Astrocyte (in vitro differentiated cells and primary cell): ENCODE results near the gene CTIF. TPM values are rescaled to one million over a fixed set of nuclear protein-coding genes. Genes with fewer than 3 reads are reported as not detected.

Experiments
- DNase-seq: peaks from one replicate; pipeline ENCODE4 v3.0.0-alpha.2; 2010; ENCODE audit warnings: low read depth
- FAIRE-seq: peaks from 2 replicates; lab custom pipeline; 2011; peaks lifted over from hg19 to GRCh38; lab: Jason Lieb, UNC
- H2AFZ ChIP-seq: 2 replicates; pipeline ENCODE4 v1.6.0; 2012; ENCODE audit warnings: low read depth, low read length, inconsistent platforms
- H3K27ac ChIP-seq: 2 replicates; pipeline ENCODE4 v1.5.1; 2011; ENCODE audit warnings: low read depth, low read length, inconsistent platforms
- H3K27me3 ChIP-seq: 2 replicates; pipeline ENCODE4 v1.6.0; 2011; ENCODE audit warnings: low read length, inconsistent platforms; ENCODE audit not compliant: insufficient read depth
- H3K36me3 ChIP-seq: 2 replicates; pipeline ENCODE4 v1.5.1; 2011; ENCODE audit warnings: low read length, inconsistent platforms; ENCODE audit not compliant: insufficient read depth
- H3K4me1 ChIP-seq: 2 replicates; pipeline ENCODE4 v1.5.1; 2011; ENCODE audit warnings: low read length, inconsistent platforms; ENCODE audit not compliant: insufficient read depth
- H3K4me2 ChIP-seq: 2 replicates; pipeline ENCODE4 v1.6.0; 2012; ENCODE audit warnings: low read length, inconsistent platforms
- H3K4me3 ChIP-seq: 2 replicates; pipeline ENCODE4 v1.5.1; 2011; ENCODE audit warnings: low read depth, mild to moderate bottlenecking, low read length, inconsistent platforms; ENCODE audit not compliant: insufficient read depth
- H3K79me2 ChIP-seq: 2 replicates; pipeline ENCODE4 v1.6.0; 2012; ENCODE audit warnings: mild to moderate bottlenecking, low read length, inconsistent platforms; ENCODE audit not compliant: insufficient read depth
- H3K9ac ChIP-seq: 2 replicates; pipeline ENCODE4 v1.6.0; 2012; ENCODE audit warnings: mild to moderate bottlenecking, low read length, inconsistent platforms
- H3K9me3 ChIP-seq: 2 replicates; pipeline ENCODE4 v1.5.1; 2012; ENCODE audit warnings: low read depth, mild to moderate bottlenecking, low read length, inconsistent platforms; ENCODE audit not compliant: insufficient read depth
- H4K20me1 ChIP-seq: 2 replicates; pipeline ENCODE4 v1.6.0; 2012; ENCODE audit warnings: low read length, inconsistent platforms; ENCODE audit not compliant: insufficient read depth
- H3K27ac Mint-ChIP-seq: one replicate; pipeline ENCODE4 v1.8.0; 2021; ENCODE audit warnings: mild to moderate bottlenecking, mixed read lengths; ENCODE audit not compliant: unreplicated experiment
- H3K27me3 Mint-ChIP-seq: one replicate; pipeline ENCODE4 v1.8.0; 2021; ENCODE audit warnings: low read depth, mixed read lengths; ENCODE audit not compliant: unreplicated experiment
- H3K36me3 Mint-ChIP-seq: one replicate; pipeline ENCODE4 v1.8.0; 2021; ENCODE audit warnings: low read depth, mixed read lengths; ENCODE audit not compliant: unreplicated experiment
- H3K4me1 Mint-ChIP-seq: one replicate; pipeline ENCODE4 v1.8.0; 2021; ENCODE audit warnings: low read depth, mixed read lengths; ENCODE audit not compliant: unreplicated experiment
- H3K4me3 Mint-ChIP-seq: one replicate; pipeline ENCODE4 v1.8.0; 2021; ENCODE audit warnings: mild to moderate bottlenecking, moderate library complexity, mixed read lengths; ENCODE audit not compliant: unreplicated experiment
- H3K9me3 Mint-ChIP-seq: one replicate; pipeline ENCODE4 v1.8.0; 2021; ENCODE audit warnings: mild to moderate bottlenecking, mixed read lengths; ENCODE audit not compliant: unreplicated experiment
- CTCF ChIP-seq: IDR thresholded peaks from 2 replicates; pipeline ENCODE4 v1.5.1; 2011; ENCODE audit warnings: low read depth, mild to moderate bottlenecking, inconsistent platforms, low read length, moderate library complexity; ENCODE audit not compliant: insufficient read depth
- EZH2 ChIP-seq: IDR thresholded peaks from 2 replicates; pipeline ENCODE4 v1.6.1; 2012; ENCODE audit warnings: mild to moderate bottlenecking, low read length, inconsistent platforms; ENCODE audit not compliant: insufficient read depth
- total RNA-seq: library from RNA; stranded (reverse); gene quantifications from 2 replicates; pipeline ENCODE4 v1.2.1, GENCODE V29; 2021

CTIF gene
- total RNA-seq, 1 donor from 2014 or later, result 101 TPM

- Mint-ChIP-seq H3K27me3 (no peaks in the 10 kb centered on the region), H3K4me3 (no peak overlapping the region), H3K36me3 (peaks cover 25% of the 10 kb centered on the region), H3K9me3 (no peaks in the 10 kb centered on the region), H3K4me1 (peaks cover 4% of the 10 kb centered on the region), H3K27ac (no peak overlapping the region)
- Histone ChIP-seq H3K9me3 (no peaks in the 10 kb centered on the region), H3K36me3 (peaks cover 7% of the 10 kb centered on the region), H3K4me2 (no peak overlapping the region), H3K27ac (no peak overlapping the region), H2AFZ (no peak overlapping the region), H4K20me1 (peaks cover 19% of the 10 kb centered on the region), H3K79me2 (no peaks in the 10 kb centered on the region), H3K27me3 (no peaks in the 10 kb centered on the region), H3K4me1 (peaks cover 3% of the 10 kb centered on the region), H3K9ac (no peak overlapping the region), H3K4me3 (no peak overlapping the region)
- FAIRE-seq (no peak), DNase-seq (no peak)
- TF ChIP-seq CTCF (no peak), EZH2 (no peak)
Observed at GRCh38 chr18:48683197-48683596, 144.4 kb downstream of the CTIF start.

- no peak for FAIRE-seq
- Mint-ChIP-seq H3K27ac (no peak overlapping the region), H3K4me3 (no peak overlapping the region)
Observed at GRCh38 chr18:48683661-48684060, 144.8 kb downstream of the CTIF start.

More at GRCh38 chr18:48683661-48684060, 144.8 kb downstream of the CTIF start:
- H3K36me3 ChIP-seq, result peaks cover 7% of the 10 kb centered on the region
- peaks cover 3% of the 10 kb centered on the region for H3K4me1 ChIP-seq
- H3K27me3 Mint-ChIP-seq, result no peaks in the 10 kb centered on the region
- peaks cover 3% of the 10 kb centered on the region for H3K4me1 Mint-ChIP-seq
- H3K36me3 Mint-ChIP-seq, result peaks cover 27% of the 10 kb centered on the region
- no peak overlapping the region for H3K9ac ChIP-seq
- no peak overlapping the region for H2AFZ ChIP-seq
- TF ChIP-seq EZH2 (no peak), CTCF (no peak)
- no peaks in the 10 kb centered on the region for H3K9me3 ChIP-seq
- H3K4me2 ChIP-seq, result no peak overlapping the region
- H3K79me2 ChIP-seq, result no peaks in the 10 kb centered on the region
- H3K27me3 ChIP-seq, result no peaks in the 10 kb centered on the region
- no peak overlapping the region for H3K27ac ChIP-seq
- DNase-seq, result no peak
- no peaks in the 10 kb centered on the region for H3K9me3 Mint-ChIP-seq
- no peak overlapping the region for H3K4me3 ChIP-seq
- H4K20me1 ChIP-seq, result peaks cover 24% of the 10 kb centered on the region
